ENCODE results near the gene MORN2.

DNA sequence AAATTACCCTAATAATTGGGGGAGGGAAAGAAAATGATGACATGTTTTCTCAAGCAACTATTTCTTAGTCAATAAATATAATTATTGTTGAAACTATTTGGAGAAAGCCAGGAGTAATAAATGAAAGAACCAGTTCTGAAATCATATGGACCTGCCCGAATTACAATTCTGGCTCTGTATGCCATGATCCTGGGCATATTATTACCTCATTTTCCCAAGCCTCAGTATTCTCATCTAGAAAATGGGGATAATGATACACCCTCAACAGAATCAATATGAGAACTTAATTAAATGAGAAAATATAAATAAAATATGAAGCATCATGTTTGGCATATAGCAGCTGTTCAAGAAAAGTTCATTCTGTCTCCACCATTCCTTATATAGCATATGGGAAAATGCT lies 36.8 kb downstream of the MORN2 start:
- TF ChIP-seq, protein P1, sequence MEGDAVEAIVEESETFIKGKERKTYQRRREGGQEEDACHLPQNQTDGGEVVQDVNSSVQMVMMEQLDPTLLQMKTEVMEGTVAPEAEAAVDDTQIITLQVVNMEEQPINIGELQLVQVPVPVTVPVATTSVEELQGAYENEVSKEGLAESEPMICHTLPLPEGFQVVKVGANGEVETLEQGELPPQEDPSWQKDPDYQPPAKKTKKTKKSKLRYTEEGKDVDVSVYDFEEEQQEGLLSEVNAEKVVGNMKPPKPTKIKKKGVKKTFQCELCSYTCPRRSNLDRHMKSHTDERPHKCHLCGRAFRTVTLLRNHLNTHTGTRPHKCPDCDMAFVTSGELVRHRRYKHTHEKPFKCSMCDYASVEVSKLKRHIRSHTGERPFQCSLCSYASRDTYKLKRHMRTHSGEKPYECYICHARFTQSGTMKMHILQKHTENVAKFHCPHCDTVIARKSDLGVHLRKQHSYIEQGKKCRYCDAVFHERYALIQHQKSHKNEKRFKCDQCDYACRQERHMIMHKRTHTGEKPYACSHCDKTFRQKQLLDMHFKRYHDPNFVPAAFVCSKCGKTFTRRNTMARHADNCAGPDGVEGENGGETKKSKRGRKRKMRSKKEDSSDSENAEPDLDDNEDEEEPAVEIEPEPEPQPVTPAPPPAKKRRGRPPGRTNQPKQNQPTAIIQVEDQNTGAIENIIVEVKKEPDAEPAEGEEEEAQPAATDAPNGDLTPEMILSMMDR (IDR thresholded peaks at IDR 0.05), result no peak
- no peak for TF ChIP-seq POLR2AphosphoS5 (IDR thresholded peaks at IDR 0.05)
